Keratinocyte (primary cell): Measurements from ENCODE around the gene ACTN4.
A peak's percentile ranks its signal among the peaks of the same experiment; 100 is the strongest.

Experiments used
- CTCF ChIP-seq, 3 experiments: IDR thresholded peaks in 1 of 3; conservative IDR thresholded peaks in 1 of 3; optimal IDR thresholded peaks in 1 of 3; 2 replicates in 2 of 3; 3 replicates in 1 of 3; pipeline versions ENCODE3 to v1.5.1; 2011; ENCODE audit warnings: low read length in 3 of 3, mild to moderate bottlenecking in 3 of 3, moderate library complexity in 2 of 3, control low read depth in 1 of 3, inconsistent platforms in 1 of 3; ENCODE audit not compliant: insufficient read depth in 2 of 3; ENCODE audit errors: extremely low read depth in 1 of 3
- EZH2 ChIP-seq: IDR thresholded peaks from one replicate; pipeline ENCODE4 v1.6.1; 2012; ENCODE audit warnings: inconsistent platforms, mild to moderate bottlenecking, low read length, moderate library complexity

GRCh38 chr19:38675611-38676010 lies 28.2 kb downstream of the ACTN4 start:
- peak; percentile 7 to 19 (median 9) for TF ChIP-seq CTCF (optimal IDR thresholded peaks at IDR 0.05 in 1 of 3, IDR thresholded peaks at IDR 0.05 in 1 of 3, conservative IDR thresholded peaks at IDR 0.05 in 1 of 3; ENCODE audit: extremely low read depth in 1 of 3, insufficient read depth in 2 of 3, low read length in 3 of 3)
- TF ChIP-seq EZH2, result no peak
